ENCODE data around the gene TUB. TPM values are rescaled to one million over a fixed set of nuclear protein-coding genes. Genes with fewer than 3 reads are reported as not detected.

The TUB gene
- total RNA-seq, 1 donor from 2014 or later, result 2.8 TPM

- Mint-ChIP-seq H3K4me1 (ENCODE audit: low read depth, unreplicated experiment) (peaks cover 8% of the 10 kb centered on the region), H3K36me3 (ENCODE audit: unreplicated experiment) (no peaks in the 10 kb centered on the region), H3K9me3 (ENCODE audit: unreplicated experiment) (peaks cover 6% of the 10 kb centered on the region), H3K27me3 (ENCODE audit: unreplicated experiment) (peaks cover 18% of the 10 kb centered on the region), H3K27ac (ENCODE audit: unreplicated experiment) (no peak overlapping the region), H3K4me3 (ENCODE audit: unreplicated experiment) (peak overlapping the region; percentile 65)
- DNase-seq, result no peak
- no peak for TF ChIP-seq CTCF (IDR thresholded peaks at IDR 0.05; ENCODE audit: partially characterized antibody, unreplicated experiment)
Measured at GRCh38 chr11:8081591-8082250, 710 bp downstream of the TUB start.

GRCh38 chr11:8082391-8083087, 1.5 kb downstream of the TUB start:
- no peak for TF ChIP-seq CTCF (IDR thresholded peaks at IDR 0.05; ENCODE audit: partially characterized antibody, unreplicated experiment)
- Mint-ChIP-seq H3K4me3 (ENCODE audit: unreplicated experiment) (peak overlapping the region; percentile 25), H3K36me3 (ENCODE audit: unreplicated experiment) (no peaks in the 10 kb centered on the region), H3K4me1 (ENCODE audit: low read depth, unreplicated experiment) (peaks cover 8% of the 10 kb centered on the region), H3K27ac (ENCODE audit: unreplicated experiment) (no peak overlapping the region), H3K27me3 (ENCODE audit: unreplicated experiment) (peaks cover 21% of the 10 kb centered on the region), H3K9me3 (ENCODE audit: unreplicated experiment) (peaks cover 6% of the 10 kb centered on the region)
- no peak for DNase-seq

DNA sequence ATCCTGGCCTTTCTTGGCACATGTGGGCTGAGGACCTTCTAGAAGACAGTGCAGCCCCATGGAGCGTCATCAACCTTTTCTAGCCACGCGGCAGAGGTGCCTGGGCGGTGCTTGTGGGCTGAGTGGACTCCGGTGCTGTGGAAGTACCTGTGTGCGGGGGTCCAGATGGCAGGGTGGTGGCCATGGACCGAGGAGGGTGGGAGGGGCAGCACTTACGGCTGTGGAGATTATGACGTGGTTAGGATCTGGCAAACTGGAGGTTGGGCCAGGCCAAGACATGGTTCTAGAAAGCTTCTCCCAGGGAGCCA, 2.0 kb downstream of the TUB start:
- Mint-ChIP-seq H3K9me3 (ENCODE audit: unreplicated experiment) (peaks cover 6% of the 10 kb centered on the region), H3K27ac (ENCODE audit: unreplicated experiment) (no peak overlapping the region), H3K36me3 (ENCODE audit: unreplicated experiment) (no peaks in the 10 kb centered on the region), H3K4me3 (ENCODE audit: unreplicated experiment) (no peak overlapping the region), H3K4me1 (ENCODE audit: low read depth, unreplicated experiment) (peaks cover 8% of the 10 kb centered on the region), H3K27me3 (ENCODE audit: unreplicated experiment) (peaks cover 21% of the 10 kb centered on the region)
- TF ChIP-seq CTCF (IDR thresholded peaks at IDR 0.05; ENCODE audit: partially characterized antibody, unreplicated experiment), result no peak
- no peak for DNase-seq

DNA sequence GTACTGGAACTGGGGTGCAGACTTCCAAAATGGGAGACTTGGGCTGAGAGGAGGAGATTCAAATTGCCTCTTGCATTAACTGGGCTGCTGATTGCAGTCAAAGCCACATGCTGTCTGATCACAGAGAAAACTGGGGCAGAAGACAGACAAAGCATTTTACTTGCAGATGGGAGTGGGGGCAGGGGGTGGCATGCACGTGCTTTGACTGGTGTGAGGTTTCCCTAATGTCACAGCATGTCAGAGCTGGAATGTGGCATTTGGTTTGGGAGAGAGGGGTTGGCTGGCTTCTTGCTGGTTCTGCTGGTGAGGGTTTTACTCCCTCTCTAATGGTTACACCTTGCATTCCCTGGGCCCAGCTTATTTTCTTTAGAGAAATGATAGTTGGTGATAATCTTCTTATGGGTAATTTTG, 2.9 kb downstream of the TUB start:
- peaks cover 6% of the 10 kb centered on the region for H3K9me3 Mint-ChIP-seq (ENCODE audit: unreplicated experiment)
- no peak overlapping the region for H3K4me3 Mint-ChIP-seq (ENCODE audit: unreplicated experiment)
- no peak for DNase-seq
- peaks cover 16% of the 10 kb centered on the region for H3K27me3 Mint-ChIP-seq (ENCODE audit: unreplicated experiment)
- peaks cover 8% of the 10 kb centered on the region for H3K4me1 Mint-ChIP-seq (ENCODE audit: low read depth, unreplicated experiment)
- H3K27ac Mint-ChIP-seq (ENCODE audit: unreplicated experiment), result no peak overlapping the region
- TF ChIP-seq CTCF (IDR thresholded peaks at IDR 0.05; ENCODE audit: partially characterized antibody, unreplicated experiment), result no peak
- H3K36me3 Mint-ChIP-seq (ENCODE audit: unreplicated experiment), result no peaks in the 10 kb centered on the region

GRCh38 chr11:8084352-8084751, 3.3 kb downstream of the TUB start:
- no peak overlapping the region for H3K4me3 Mint-ChIP-seq (ENCODE audit: unreplicated experiment)
- H3K4me1 Mint-ChIP-seq (ENCODE audit: low read depth, unreplicated experiment), result peaks cover 8% of the 10 kb centered on the region
- no peak for DNase-seq
- no peaks in the 10 kb centered on the region for H3K36me3 Mint-ChIP-seq (ENCODE audit: unreplicated experiment)
- no peak for TF ChIP-seq CTCF (IDR thresholded peaks at IDR 0.05; ENCODE audit: partially characterized antibody, unreplicated experiment)
- peaks cover 15% of the 10 kb centered on the region for H3K27me3 Mint-ChIP-seq (ENCODE audit: unreplicated experiment)
- H3K27ac Mint-ChIP-seq (ENCODE audit: unreplicated experiment), result no peak overlapping the region
- peaks cover 6% of the 10 kb centered on the region for H3K9me3 Mint-ChIP-seq (ENCODE audit: unreplicated experiment)

Measured in glutamatergic neuron (in vitro differentiated cells).